ENCODE measurements around the gene FAM20B. TPM values are rescaled to one million over a fixed set of nuclear protein-coding genes. Genes with fewer than 3 reads are reported as not detected.
"Not testable (repeated sequence)": the region's sequence is repeated elsewhere in the genome, so short reads cannot be mapped to it uniquely, and the experiment has no call there.

Gene FAM20B, protein sequence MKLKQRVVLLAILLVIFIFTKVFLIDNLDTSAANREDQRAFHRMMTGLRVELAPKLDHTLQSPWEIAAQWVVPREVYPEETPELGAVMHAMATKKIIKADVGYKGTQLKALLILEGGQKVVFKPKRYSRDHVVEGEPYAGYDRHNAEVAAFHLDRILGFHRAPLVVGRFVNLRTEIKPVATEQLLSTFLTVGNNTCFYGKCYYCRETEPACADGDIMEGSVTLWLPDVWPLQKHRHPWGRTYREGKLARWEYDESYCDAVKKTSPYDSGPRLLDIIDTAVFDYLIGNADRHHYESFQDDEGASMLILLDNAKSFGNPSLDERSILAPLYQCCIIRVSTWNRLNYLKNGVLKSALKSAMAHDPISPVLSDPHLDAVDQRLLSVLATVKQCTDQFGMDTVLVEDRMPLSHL
- polyA plus RNA-seq (2013, experiment 1 of 2), result 20.0 TPM
- 24.5 TPM for polyA plus RNA-seq (2013, experiment 2 of 2)

DNA sequence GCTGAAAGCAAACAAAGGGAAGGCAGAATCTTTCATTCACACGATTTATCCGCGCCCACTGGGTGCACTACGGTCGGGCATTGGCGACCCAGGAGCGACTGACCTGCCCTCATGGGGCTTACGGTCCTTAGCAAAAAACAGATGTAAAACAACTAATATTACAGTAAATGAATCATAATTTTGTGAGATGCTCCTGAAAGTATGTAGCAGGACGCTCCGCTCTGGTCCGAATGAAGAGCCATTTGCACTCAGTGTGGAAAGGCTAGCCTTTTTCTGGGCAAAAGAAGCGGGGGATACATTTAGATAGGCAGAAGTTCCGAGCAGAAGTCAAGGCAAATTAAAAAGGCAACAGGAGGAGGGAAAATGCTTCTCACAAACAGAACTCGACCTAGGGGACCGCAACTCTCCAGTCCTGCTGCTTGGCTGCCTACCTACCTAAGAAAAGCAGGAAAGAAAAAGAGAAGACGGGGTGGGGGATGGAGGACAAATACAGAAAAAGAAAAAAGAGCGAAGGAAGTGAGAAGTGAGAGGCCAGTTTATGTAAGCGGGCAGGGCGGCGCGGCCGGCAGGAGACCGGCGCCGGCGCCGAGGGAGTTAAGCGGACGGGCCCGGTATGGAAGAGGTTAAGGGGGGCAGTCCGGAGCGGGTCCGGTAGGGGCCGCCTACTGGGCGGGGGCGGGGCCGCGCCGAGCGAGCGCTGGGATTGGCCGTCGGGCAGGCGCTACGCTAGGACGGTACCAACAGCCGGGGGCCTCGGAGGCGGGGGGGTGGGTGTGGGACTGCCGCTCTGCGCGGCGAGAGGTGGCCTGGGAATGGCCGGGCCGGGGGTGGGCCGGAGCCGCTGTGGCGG, at the start of gene FAM20B:
Gene FAM20B, plus strand, starts transcription at position 770 of the 850 bp plus-strand sequence. CDS start 17,954 bp downstream, outside the sequence.
- Histone ChIP-seq H3K9ac (ENCODE audit: low read depth, low read length) (peak within 1 kb of the TSS; percentile 95), H3K27ac (ENCODE audit: low read depth, low read length) (peak within 1 kb of the TSS; percentile 91), H3K4me1 (ENCODE audit: insufficient read depth, low read length) (peaks cover 31% of the 10 kb centered on the region), H3K9me3 (ENCODE audit: insufficient read depth, low read depth, low read length) (no peaks in the 10 kb centered on the region), H3K36me3 (ENCODE audit: insufficient read depth, low read length) (no peaks in the 10 kb centered on the region), H3K4me3 (ENCODE audit: low read length) (peak within 1 kb of the TSS; percentile 91), H3K27me3 (ENCODE audit: insufficient read depth, low read length) (no peaks in the 10 kb centered on the region)
- 15% methylated on average over 57 of the region's 58 CpGs for WGBS

DNA sequence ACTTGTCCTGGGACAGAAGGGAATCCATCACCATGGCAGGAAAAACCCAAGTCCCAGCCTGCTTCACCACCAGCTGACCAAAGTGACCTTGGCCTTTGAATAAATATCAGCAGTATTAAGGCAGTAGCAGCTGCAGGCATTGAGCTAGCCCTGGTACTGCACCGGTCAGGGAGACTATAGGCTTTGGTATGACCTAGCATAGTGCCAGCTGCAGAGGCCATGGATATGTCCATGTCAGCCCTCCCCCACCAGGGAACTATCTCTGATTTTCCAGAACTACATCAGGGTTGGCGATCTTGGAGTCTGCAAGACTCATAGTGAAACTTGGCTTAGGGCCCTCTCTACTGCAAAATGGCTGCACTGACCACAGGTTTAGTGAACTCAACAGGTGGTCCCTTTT, 49.2 kb upstream of the FAM20B start:
- no peak overlapping the region for H3K27ac ChIP-seq (ENCODE audit: low read depth, low read length)
- H3K36me3 ChIP-seq (ENCODE audit: insufficient read depth, low read length), result no peaks in the 10 kb centered on the region
- peaks cover 7% of the 10 kb centered on the region for H3K4me1 ChIP-seq (ENCODE audit: insufficient read depth, low read length)
- no peak overlapping the region for H3K9ac ChIP-seq (ENCODE audit: low read depth, low read length)
- H3K9me3 ChIP-seq (ENCODE audit: insufficient read depth, low read depth, low read length), result peaks cover 10% of the 10 kb centered on the region; the same call in 1 of the 2 replicates
- 80% methylated on average over 2 of the region's 2 CpGs for WGBS
- no peak overlapping the region for H3K4me3 ChIP-seq (ENCODE audit: low read length)
- H3K27me3 ChIP-seq (ENCODE audit: insufficient read depth, low read length), result no peaks in the 10 kb centered on the region

DNA sequence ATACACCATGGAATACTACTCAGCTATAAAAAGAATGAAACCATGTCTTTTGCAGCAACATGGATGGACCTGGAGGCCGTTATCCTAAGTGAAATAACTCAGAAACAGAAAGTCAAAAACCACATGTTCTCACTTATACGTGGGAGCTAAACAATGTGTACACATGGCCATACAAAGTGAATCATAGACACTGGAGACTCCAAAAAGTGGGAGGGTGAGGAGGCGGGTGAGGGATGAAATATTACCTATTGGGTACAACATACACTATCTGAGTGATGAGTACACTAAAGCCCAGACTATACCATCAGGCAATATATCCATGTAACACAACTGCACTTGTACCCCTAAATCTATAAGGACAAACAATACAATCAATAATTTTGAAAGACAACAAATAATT, 39.5 kb upstream of the FAM20B start:
- H3K9ac ChIP-seq (ENCODE audit: low read depth, low read length), result no peak overlapping the region
- 90% methylated on average over 3 of the region's 3 CpGs for WGBS

DNA sequence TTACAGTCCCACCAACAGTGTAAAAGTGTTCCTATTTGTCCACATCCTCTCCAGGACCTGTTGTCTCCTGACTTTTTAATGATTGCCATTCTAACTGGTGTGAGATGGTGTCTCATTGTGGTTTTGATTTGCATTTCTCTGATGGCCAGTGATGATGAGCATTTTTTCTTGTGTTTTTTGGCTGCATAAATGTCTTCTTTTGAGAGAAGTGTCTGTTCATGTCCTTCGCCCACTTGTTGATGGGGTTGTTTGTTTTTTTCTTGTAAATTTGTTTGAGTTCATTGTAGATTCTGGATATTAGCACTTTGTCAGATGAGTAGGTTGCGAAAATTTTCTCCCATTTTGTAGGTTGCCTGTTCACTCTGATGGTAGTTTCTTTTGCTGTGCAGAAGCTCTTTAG, 37.5 kb upstream of the FAM20B start:
- H3K4me3 ChIP-seq (ENCODE audit: low read length); H3K9ac ChIP-seq (ENCODE audit: low read depth, low read length); H3K4me1 ChIP-seq (ENCODE audit: insufficient read depth, low read length); H3K36me3 ChIP-seq (ENCODE audit: insufficient read depth, low read length); H3K9me3 ChIP-seq (ENCODE audit: insufficient read depth, low read depth, low read length); H3K27me3 ChIP-seq (ENCODE audit: insufficient read depth, low read length); H3K27ac ChIP-seq (ENCODE audit: low read depth, low read length): not testable (repeated sequence)
- WGBS, result 95% methylated on average over 1 of the region's 2 CpGs

More for the DNA sequence above, 39.5 kb upstream of the FAM20B start:
- no peak overlapping the region for H3K4me3 ChIP-seq (ENCODE audit: low read length)
- H3K27ac ChIP-seq (ENCODE audit: low read depth, low read length), result no peak overlapping the region
- H3K36me3 ChIP-seq (ENCODE audit: insufficient read depth, low read length), result no peaks in the 10 kb centered on the region
- no peaks in the 10 kb centered on the region for H3K9me3 ChIP-seq (ENCODE audit: insufficient read depth, low read depth, low read length)
- no peaks in the 10 kb centered on the region for H3K27me3 ChIP-seq (ENCODE audit: insufficient read depth, low read length)
- no peaks in the 10 kb centered on the region for H3K4me1 ChIP-seq (ENCODE audit: insufficient read depth, low read length)

DNA sequence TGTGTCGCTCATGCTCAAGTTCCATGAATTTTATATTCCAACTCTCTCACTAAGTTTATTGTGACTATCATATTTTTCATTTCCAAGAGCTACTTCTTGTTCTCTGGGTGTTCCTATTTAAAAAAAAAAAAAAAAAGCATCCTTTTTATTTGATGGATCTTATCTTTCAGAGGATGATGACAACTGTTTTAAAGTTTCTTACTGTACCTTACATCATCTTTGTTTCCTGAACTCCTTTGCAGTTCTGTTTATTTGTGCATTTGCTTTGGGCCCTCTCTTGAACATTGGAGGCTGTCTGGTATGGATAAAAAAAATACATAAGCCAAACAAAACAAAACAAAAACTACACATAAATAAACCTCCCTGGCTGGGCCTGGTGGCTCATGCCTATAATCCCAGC, 32.1 kb upstream of the FAM20B start:
- Histone ChIP-seq H3K27me3 (ENCODE audit: insufficient read depth, low read length) (no peaks in the 10 kb centered on the region), H3K4me3 (ENCODE audit: low read length) (no peak overlapping the region), H3K9ac (ENCODE audit: low read depth, low read length) (no peak overlapping the region), H3K36me3 (ENCODE audit: insufficient read depth, low read length) (no peaks in the 10 kb centered on the region), H3K4me1 (ENCODE audit: insufficient read depth, low read length) (no peaks in the 10 kb centered on the region), H3K9me3 (ENCODE audit: insufficient read depth, low read depth, low read length) (peaks cover 8% of the 10 kb centered on the region; the same call in 1 of the 2 replicates), H3K27ac (ENCODE audit: low read depth, low read length) (no peak overlapping the region)
- 88% methylated on average over 1 of the region's 1 CpG for WGBS

DNA sequence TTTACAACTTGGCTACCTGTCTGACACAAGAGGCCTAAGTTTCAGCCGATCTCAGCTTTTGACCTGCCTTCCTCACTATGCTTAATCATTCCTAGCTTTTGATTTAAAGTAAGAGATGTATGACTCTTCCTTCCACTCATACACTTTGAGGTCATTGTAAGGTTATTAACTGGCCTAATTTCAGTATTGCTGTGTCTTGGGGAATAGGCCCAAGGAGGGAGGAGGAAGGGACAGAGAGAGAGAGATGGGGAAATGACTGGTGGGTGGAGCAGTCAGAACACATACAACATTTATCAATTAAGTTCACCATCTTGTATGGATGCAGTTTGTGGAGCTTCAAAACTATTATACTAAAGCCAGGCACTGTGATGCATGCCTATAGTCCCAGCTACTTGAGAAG, 28.3 kb upstream of the FAM20B start:
- H3K27me3 ChIP-seq (ENCODE audit: insufficient read depth, low read length), result no peaks in the 10 kb centered on the region
- H3K36me3 ChIP-seq (ENCODE audit: insufficient read depth, low read length), result no peaks in the 10 kb centered on the region
- H3K4me1 ChIP-seq (ENCODE audit: insufficient read depth, low read length), result no peaks in the 10 kb centered on the region
- no peak overlapping the region for H3K9ac ChIP-seq (ENCODE audit: low read depth, low read length)
- H3K27ac ChIP-seq (ENCODE audit: low read depth, low read length), result no peak overlapping the region
- H3K9me3 ChIP-seq (ENCODE audit: insufficient read depth, low read depth, low read length), result peaks cover 8% of the 10 kb centered on the region; the same call in 1 of the 2 replicates
- H3K4me3 ChIP-seq (ENCODE audit: low read length), result no peak overlapping the region
- 89% methylated on average over 1 of the region's 1 CpG for WGBS

DNA sequence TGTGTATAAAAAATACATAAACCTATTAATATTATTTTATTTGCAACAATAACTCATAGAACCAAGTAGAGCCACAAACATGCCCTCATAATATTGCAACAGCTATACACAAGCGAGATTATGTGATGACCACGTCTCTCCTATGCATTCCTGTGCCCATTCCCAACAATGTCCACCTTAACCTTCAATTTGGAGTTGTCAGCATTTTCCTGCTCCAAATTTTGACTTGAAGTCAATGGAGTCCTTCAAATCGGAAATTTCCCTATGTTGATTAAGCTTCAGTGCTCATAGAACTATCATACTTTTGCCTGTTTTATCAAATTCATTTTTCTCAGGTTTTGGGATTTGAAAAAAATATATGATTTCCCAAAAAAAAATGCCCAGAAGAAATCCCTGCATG, 27.4 kb upstream of the FAM20B start:
- Histone ChIP-seq H3K9me3 (ENCODE audit: insufficient read depth, low read depth, low read length) (peaks cover 8% of the 10 kb centered on the region; the same call in 1 of the 2 replicates), H3K36me3 (ENCODE audit: insufficient read depth, low read length) (no peaks in the 10 kb centered on the region), H3K27ac (ENCODE audit: low read depth, low read length) (no peak overlapping the region), H3K4me1 (ENCODE audit: insufficient read depth, low read length) (no peaks in the 10 kb centered on the region), H3K27me3 (ENCODE audit: insufficient read depth, low read length) (no peaks in the 10 kb centered on the region), H3K4me3 (ENCODE audit: low read length) (no peak overlapping the region), H3K9ac (ENCODE audit: low read depth, low read length) (no peak overlapping the region)
- 93% methylated on average over 3 of the region's 3 CpGs for WGBS

DNA sequence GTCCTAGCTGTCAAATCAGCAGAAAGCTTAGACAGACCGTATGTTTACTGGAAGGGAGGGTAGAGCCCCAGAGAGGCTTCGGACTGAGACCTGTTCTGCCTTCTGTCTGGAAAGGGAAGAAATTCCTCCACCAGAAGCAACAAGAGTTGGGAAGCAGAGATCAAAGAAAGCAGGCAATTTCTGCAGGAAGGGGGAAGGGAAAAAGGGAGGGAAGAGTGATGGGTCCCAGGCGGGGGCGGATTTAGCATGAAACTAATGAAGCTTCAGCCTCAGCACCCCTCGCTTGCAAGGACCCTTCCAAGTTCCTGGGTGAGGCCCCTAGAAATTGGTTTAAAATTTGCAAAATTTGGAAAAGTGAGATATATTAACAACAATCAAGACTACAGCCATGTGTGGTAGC, 26.6 kb upstream of the FAM20B start:
- Histone ChIP-seq H3K27me3 (ENCODE audit: insufficient read depth, low read length) (no peaks in the 10 kb centered on the region), H3K9ac (ENCODE audit: low read depth, low read length) (no peak overlapping the region), H3K36me3 (ENCODE audit: insufficient read depth, low read length) (no peaks in the 10 kb centered on the region), H3K4me1 (ENCODE audit: insufficient read depth, low read length) (no peaks in the 10 kb centered on the region), H3K4me3 (ENCODE audit: low read length) (no peak overlapping the region), H3K9me3 (ENCODE audit: insufficient read depth, low read depth, low read length) (peaks cover 8% of the 10 kb centered on the region; the same call in 1 of the 2 replicates), H3K27ac (ENCODE audit: low read depth, low read length) (no peak overlapping the region)
- WGBS, result 87% methylated on average over 5 of the region's 5 CpGs

DNA sequence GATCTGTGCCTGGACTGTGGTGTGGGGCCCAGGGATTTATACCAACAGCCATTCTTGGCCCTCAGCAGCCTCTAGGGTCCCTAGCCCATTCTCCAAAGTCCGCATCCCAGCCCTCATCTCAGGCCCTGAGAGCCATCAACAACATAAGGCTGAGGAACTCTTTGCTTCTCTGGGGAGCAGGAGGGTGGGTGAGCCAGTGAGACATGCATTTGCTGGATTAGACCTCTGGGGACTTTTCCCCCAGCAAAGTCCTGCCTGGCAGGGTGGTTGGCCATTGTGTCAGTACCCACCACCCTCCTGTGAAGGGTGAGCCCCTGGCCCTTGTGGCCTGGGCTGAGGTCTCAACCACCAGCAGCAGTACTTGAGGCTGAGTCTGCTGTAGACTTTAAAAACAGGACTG, 24.2 kb upstream of the FAM20B start:
- Histone ChIP-seq H3K9me3 (ENCODE audit: insufficient read depth, low read depth, low read length) (no peaks in the 10 kb centered on the region), H3K27ac (ENCODE audit: low read depth, low read length) (no peak overlapping the region), H3K9ac (ENCODE audit: low read depth, low read length) (no peak overlapping the region), H3K4me3 (ENCODE audit: low read length) (no peak overlapping the region), H3K4me1 (ENCODE audit: insufficient read depth, low read length) (no peaks in the 10 kb centered on the region), H3K36me3 (ENCODE audit: insufficient read depth, low read length) (no peaks in the 10 kb centered on the region), H3K27me3 (ENCODE audit: insufficient read depth, low read length) (no peaks in the 10 kb centered on the region)
- 100% methylated on average over 1 of the region's 1 CpG for WGBS

DNA sequence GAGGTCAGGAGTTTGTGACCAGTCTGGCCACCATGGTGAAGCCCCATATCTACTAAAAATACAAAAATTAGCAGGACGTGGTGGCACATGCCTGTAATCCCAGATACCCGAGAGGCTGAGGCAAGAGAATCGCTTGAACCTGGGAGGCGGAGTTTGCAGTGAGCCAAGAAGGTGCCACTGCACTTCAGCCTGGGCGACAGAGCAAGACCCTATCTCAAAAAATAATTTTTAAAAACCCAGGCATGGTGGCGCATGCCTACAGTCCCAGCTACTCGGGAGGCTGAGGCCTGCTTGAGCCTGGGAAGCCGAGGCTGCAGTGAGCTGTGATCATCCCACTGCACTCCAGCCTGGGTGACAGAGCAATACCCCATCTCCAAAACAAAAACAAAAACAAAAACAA, 23.6 kb upstream of the FAM20B start:
- not testable (repeated sequence) for H3K36me3 ChIP-seq (ENCODE audit: insufficient read depth, low read length); H3K4me3 ChIP-seq (ENCODE audit: low read length); H3K4me1 ChIP-seq (ENCODE audit: insufficient read depth, low read length); H3K27ac ChIP-seq (ENCODE audit: low read depth, low read length); H3K9me3 ChIP-seq (ENCODE audit: insufficient read depth, low read depth, low read length); H3K27me3 ChIP-seq (ENCODE audit: insufficient read depth, low read length)
- H3K9ac ChIP-seq (ENCODE audit: low read depth, low read length), result 0 out of 2 replicates have a peak overlapping the region, but pooled peaks have one; percentile 5
- 92% methylated on average over 8 of the region's 8 CpGs for WGBS
